B cell (primary cell): ENCODE results near the gene GFI1.

Source experiments
- EZH2 ChIP-seq: IDR thresholded peaks from 2 replicates; pipeline ENCODE4 v1.6.1; 2012; ENCODE audit warnings: borderline replicate concordance, low read depth, mild to moderate bottlenecking, moderate library complexity, low read length; ENCODE audit not compliant: insufficient read depth, poor library complexity, severe bottlenecking
- TF ChIP-seq, protein P1 (sequence below): fragments of 200-600 bp; IDR thresholded peaks from one replicate; pipeline ENCODE4 v1.8.0; 2022; ENCODE audit warnings: antibody characterized with exemption, mild to moderate bottlenecking

DNA sequence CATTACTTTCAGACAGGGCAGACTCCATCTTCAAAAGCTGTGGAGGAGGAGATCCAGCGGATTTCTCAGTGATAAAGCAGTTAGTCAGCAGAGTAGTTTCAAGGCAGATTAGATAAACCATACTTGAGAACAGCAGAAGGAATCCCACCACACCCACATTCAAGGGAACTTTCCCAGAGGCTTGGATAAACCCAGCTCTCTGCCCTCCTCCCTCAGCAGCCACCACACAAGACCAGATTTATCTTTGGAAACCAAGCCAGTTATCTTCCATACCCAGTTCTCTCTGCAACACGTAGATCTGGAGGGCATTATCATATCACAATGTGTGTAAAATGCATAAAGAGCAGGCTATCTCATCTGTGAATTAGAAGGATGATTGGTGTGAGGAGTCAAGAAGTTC is 40.2 kb downstream of the GFI1 start:
- TF ChIP-seq, protein P1, sequence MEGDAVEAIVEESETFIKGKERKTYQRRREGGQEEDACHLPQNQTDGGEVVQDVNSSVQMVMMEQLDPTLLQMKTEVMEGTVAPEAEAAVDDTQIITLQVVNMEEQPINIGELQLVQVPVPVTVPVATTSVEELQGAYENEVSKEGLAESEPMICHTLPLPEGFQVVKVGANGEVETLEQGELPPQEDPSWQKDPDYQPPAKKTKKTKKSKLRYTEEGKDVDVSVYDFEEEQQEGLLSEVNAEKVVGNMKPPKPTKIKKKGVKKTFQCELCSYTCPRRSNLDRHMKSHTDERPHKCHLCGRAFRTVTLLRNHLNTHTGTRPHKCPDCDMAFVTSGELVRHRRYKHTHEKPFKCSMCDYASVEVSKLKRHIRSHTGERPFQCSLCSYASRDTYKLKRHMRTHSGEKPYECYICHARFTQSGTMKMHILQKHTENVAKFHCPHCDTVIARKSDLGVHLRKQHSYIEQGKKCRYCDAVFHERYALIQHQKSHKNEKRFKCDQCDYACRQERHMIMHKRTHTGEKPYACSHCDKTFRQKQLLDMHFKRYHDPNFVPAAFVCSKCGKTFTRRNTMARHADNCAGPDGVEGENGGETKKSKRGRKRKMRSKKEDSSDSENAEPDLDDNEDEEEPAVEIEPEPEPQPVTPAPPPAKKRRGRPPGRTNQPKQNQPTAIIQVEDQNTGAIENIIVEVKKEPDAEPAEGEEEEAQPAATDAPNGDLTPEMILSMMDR, result no peak
- no peak for TF ChIP-seq EZH2
